WTC11 (cell line): ENCODE measurements around the gene ILF2.

Experiments used
- CTCF ChIP-seq: fragments of 200-600 bp; IDR thresholded peaks from 2 replicates; pipeline ENCODE4 v1.8.0; 2022; ENCODE audit warnings: antibody characterized with exemption
- E2F4 ChIP-seq: sonication (generic); formaldehyde crosslinking; IDR thresholded peaks from 2 replicates; pipeline ENCODE4 v1.8.1; 2022; ENCODE audit warnings: low read depth, mild to moderate bottlenecking, moderate library complexity, missing genetic modification reagents, borderline replicate concordance
- E2F5 ChIP-seq: sonication (generic); formaldehyde crosslinking; IDR thresholded peaks from 2 replicates; pipeline ENCODE4 v1.8.1; 2022; ENCODE audit warnings: mild to moderate bottlenecking, moderate library complexity, missing genetic modification reagents
- HMGXB4 ChIP-seq: sonication (generic); formaldehyde crosslinking; IDR thresholded peaks from 2 replicates; pipeline ENCODE4 v1.8.1; 2023; ENCODE audit warnings: mild to moderate bottlenecking, moderate library complexity, missing genetic modification reagents
- IRF1 ChIP-seq: sonication (generic); formaldehyde crosslinking; IDR thresholded peaks from 2 replicates; pipeline ENCODE4 v1.8.0; 2023; ENCODE audit warnings: missing genetic modification reagents
- MAX ChIP-seq: sonication (generic); formaldehyde crosslinking; IDR thresholded peaks from 2 replicates; pipeline ENCODE4 v1.8.0; 2022; ENCODE audit warnings: mild to moderate bottlenecking, missing genetic modification reagents
- NFATC4 ChIP-seq: fragments of 250-450 bp; sonication (Bioruptor Pico); IDR thresholded peaks from 2 replicates; pipeline ENCODE4 v1.9.0; 2021; ENCODE audit warnings: mild to moderate bottlenecking
- NFE2L1 ChIP-seq: sonication (generic); formaldehyde crosslinking; IDR thresholded peaks from 2 replicates; pipeline ENCODE4 v1.8.1; 2023; ENCODE audit warnings: missing genetic modification reagents
- SMAD4 ChIP-seq: sonication (generic); formaldehyde crosslinking; IDR thresholded peaks from 2 replicates; pipeline ENCODE4 v1.8.0; 2022; ENCODE audit warnings: mild to moderate bottlenecking, missing genetic modification reagents
- TP53 ChIP-seq: sonication (generic); formaldehyde crosslinking; IDR thresholded peaks from 2 replicates; pipeline ENCODE4 v1.8.1; 2023; ENCODE audit warnings: mild to moderate bottlenecking, missing genetic modification reagents
- USF1 ChIP-seq: sonication (generic); formaldehyde crosslinking; IDR thresholded peaks from 2 replicates; pipeline ENCODE4 v1.8.0; 2022; ENCODE audit warnings: mild to moderate bottlenecking, missing genetic modification reagents
- USF2 ChIP-seq: sonication (generic); formaldehyde crosslinking; IDR thresholded peaks from 2 replicates; pipeline ENCODE4 v1.8.1; 2023; ENCODE audit warnings: mild to moderate bottlenecking, missing genetic modification reagents, moderate library complexity
- ZNF396 ChIP-seq: fragments of 250-450 bp; sonication (Bioruptor Pico); IDR thresholded peaks from 2 replicates; pipeline ENCODE4 v1.8.0; 2021; ENCODE audit warnings: mild to moderate bottlenecking, moderate library complexity, borderline replicate concordance

- TF ChIP-seq NFE2L1 (CRISPR knock-in tag) (no peak), CTCF (no peak), USF1 (CRISPR knock-in tag) (no peak), SMAD4 (CRISPR knock-in tag) (no peak), MAX (CRISPR knock-in tag) (no peak), E2F4 (no peak), NFATC4 (CRISPR knock-in tag) (no peak), TP53 (CRISPR knock-in tag) (no peak), HMGXB4 (CRISPR knock-in tag) (no peak), IRF1 (CRISPR knock-in tag) (no peak), ZNF396 (no peak), E2F5 (CRISPR knock-in tag) (no peak), USF2 (CRISPR knock-in tag) (no peak)
Measured at GRCh38 chr1:153663211-153663610, 7.6 kb downstream of the ILF2 start.
